Stimulated activated CD4-positive, alpha-beta T cell treated with anti-CD3 and anti-CD28 coated beads, Interleukin-4, amount 100 ng/mL, for 1 hour (primary cell): ENCODE data around the gene RAMP3.
"Not testable (repeated sequence)": the region's sequence is repeated elsewhere in the genome, so short reads cannot be mapped to it uniquely, and the experiment has no call there.

ENCODE experiments used
- DNase-seq: peaks from one replicate; pipeline ENCODE4 v3.0.0-alpha.2; 2020

The RAMP3 gene

GRCh38 chr7:45157653-45158401 is at the start of gene RAMP3:
TSS of gene RAMP3 (plus strand) at chr7:45157791. CDS start at chr7:45157829, 38 bp downstream.
- DNase-seq = no peak

GRCh38 chr7:45108863-45109262 is 48.7 kb upstream of the RAMP3 start:
- DNase-seq = no peak

GRCh38 chr7:45111298-45112223 is 46.0 kb upstream of the RAMP3 start, which contains the start of gene TBRG4:
TSS of gene TBRG4 (minus strand) at chr7:45111697. CDS start at chr7:45109237, 2,460 bp downstream.
- peak; percentile 95 for DNase-seq

- DNase-seq = no peak
Measured at GRCh38 chr7:45112648-45113047, 44.9 kb upstream of the RAMP3 start.

- DNase-seq = not testable (repeated sequence)
Measured at GRCh38 chr7:45114257-45114656, 43.3 kb upstream of the RAMP3 start.

- no peak for DNase-seq
Measured at GRCh38 chr7:45114926-45115325, 42.7 kb upstream of the RAMP3 start.

- DNase-seq = no peak
Measured at GRCh38 chr7:45116048-45116447, 41.5 kb upstream of the RAMP3 start.

- no peak for DNase-seq
Measured at GRCh38 chr7:45117582-45117981, 40.0 kb upstream of the RAMP3 start.

GRCh38 chr7:45118292-45118691 is 39.3 kb upstream of the RAMP3 start:
- DNase-seq = no peak

- DNase-seq = no peak
Measured at GRCh38 chr7:45118889-45119331, 38.7 kb upstream of the RAMP3 start.

- no peak for DNase-seq
Measured at GRCh38 chr7:45119550-45119949, 38.0 kb upstream of the RAMP3 start.

GRCh38 chr7:45122975-45123860 is 34.4 kb upstream of the RAMP3 start:
- no peak for DNase-seq

- DNase-seq = no peak
Measured at GRCh38 chr7:45123913-45124710, 33.5 kb upstream of the RAMP3 start.

GRCh38 chr7:45125193-45125904 is 32.2 kb upstream of the RAMP3 start:
- DNase-seq = no peak

GRCh38 chr7:45126201-45126600 is 31.4 kb upstream of the RAMP3 start:
- no peak for DNase-seq

GRCh38 chr7:45126920-45127319 is 30.7 kb upstream of the RAMP3 start:
- DNase-seq = no peak

- no peak for DNase-seq
Measured at GRCh38 chr7:45129181-45129800, 28.3 kb upstream of the RAMP3 start.

GRCh38 chr7:45129906-45130305 is 27.7 kb upstream of the RAMP3 start:
- no peak for DNase-seq

- no peak for DNase-seq
Measured at GRCh38 chr7:45130910-45131309, 26.7 kb upstream of the RAMP3 start.

GRCh38 chr7:45131891-45132290 is 25.7 kb upstream of the RAMP3 start:
- no peak for DNase-seq
